GM23248 (cell line): Measurements from ENCODE around the gene RTL10.

Experiments used
- EZH2 ChIP-seq: fragments of 200-600 bp; sonication (generic); IDR thresholded peaks from 2 replicates; pipeline ENCODE4 v1.6.1; 2018; ENCODE audit warnings: antibody characterized with exemption, mild to moderate bottlenecking; ENCODE audit not compliant: insufficient read depth, poor library complexity, severe bottlenecking
- EZH2phosphoT487 ChIP-seq: fragments of 200-600 bp; sonication (generic); IDR thresholded peaks from 2 replicates; pipeline ENCODE4 v1.6.1; 2018; ENCODE audit warnings: antibody characterized with exemption, moderate library complexity, mild to moderate bottlenecking, low read depth; ENCODE audit not compliant: insufficient read depth

DNA sequence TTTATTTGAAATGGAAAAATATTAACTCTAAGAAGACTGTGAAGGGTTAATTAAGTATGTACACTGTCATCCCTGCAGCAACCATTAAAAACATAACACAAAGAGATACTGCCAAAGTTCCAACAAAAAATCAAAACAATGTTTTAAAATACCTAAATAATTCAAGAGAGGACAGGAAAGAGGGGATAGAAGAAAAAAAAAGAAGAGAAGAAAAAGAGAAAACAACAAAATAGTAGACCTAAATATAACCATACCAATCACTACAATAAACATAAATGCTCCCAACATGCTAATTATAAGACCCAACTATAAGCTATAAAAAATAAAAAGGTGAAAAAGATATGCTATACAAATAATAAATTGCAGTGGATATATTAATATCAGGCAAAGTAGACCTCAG, 20.1 kb downstream of the RTL10 start:
- TF ChIP-seq EZH2phosphoT487 (no peak), EZH2 (no peak)
